Glomerular endothelial cell (primary cell): ENCODE data around the gene EDARADD. TPM values are rescaled to one million over a fixed set of nuclear protein-coding genes. Genes with fewer than 3 reads are reported as not detected.

Experiments used
- DNase-seq: peaks from one replicate; pipeline ENCODE4 v3.0.0-alpha.2; 2011; ENCODE audit warnings: low read depth, low spot score; ENCODE audit errors: extremely low read depth
- total RNA-seq: library from RNA; depleted of rRNA; stranded (reverse); fragments of >200 nt; gene quantifications from 2 replicates; pipeline ENCODE4 v1.2.3, GENCODE V29; 2015

Gene EDARADD
- total RNA-seq, 1 donor from 2014 or later, result not detected

DNA sequence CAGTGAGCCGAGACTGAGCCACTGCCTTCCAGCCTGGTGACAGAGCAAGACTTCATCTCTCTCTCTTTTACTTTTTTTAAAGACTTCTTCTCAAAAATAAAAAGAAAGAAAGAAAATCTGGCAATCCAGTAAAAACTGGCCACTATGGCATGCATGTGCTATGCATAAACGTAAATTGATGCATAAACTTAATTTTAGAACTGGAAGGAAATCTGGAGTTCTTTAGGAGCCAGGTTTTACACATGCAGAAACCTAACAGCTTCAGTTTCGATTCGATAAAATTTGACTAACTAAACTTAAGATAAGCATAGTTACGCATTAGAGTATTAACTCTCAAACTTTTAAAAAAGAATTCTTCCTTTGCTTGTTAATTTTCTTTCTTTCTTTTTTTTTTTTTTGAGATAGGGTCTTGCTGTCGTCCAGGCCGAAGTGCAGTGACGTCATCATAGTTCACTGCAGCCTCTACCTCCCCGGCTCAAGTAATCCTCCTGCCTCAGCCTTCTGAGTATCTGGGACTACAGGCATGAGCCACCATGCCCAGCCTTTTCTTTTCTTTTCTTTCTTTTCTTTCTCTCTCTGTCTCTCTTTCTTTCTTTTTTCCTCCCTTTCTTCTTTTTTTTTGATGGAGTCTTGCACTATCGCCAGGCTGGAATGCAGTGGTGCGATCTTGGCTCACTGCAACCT, 117.8 kb downstream of the EDARADD start:
- no peak for DNase-seq

DNA sequence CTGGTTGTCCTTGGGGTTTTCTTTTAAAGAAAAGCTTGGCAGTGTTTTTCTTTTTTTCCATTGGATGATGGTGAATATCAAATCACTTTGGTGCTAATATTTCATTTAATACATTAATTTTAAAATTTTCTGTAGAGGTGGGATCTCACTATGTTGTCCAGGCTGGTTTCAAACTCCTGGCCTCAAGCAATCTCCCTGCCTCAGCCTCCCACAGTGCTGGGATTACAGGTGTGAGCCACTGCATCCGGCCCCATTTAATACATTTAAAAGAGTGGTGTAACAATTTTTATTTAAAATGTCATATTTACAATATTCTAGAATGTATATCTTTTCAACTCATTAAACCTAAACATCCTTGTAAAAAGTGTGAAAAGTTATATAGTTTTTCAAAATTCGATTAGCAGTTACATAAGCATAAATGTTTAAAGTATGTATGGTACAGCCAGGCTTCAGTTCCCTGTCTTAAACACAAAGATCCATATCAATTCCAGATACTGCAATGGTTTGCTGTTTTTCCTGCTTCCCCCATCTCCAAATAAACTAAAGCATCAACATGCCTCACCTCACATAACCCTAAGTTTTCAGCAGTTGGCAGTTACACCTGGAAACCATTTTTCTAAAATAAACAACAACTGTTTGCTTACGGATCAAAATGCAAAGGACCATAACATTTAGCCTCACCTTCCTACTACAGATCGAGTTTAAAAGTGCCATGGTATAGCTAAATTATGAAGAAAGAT, 120.8 kb downstream of the EDARADD start:
- DNase-seq, result no peak

DNA sequence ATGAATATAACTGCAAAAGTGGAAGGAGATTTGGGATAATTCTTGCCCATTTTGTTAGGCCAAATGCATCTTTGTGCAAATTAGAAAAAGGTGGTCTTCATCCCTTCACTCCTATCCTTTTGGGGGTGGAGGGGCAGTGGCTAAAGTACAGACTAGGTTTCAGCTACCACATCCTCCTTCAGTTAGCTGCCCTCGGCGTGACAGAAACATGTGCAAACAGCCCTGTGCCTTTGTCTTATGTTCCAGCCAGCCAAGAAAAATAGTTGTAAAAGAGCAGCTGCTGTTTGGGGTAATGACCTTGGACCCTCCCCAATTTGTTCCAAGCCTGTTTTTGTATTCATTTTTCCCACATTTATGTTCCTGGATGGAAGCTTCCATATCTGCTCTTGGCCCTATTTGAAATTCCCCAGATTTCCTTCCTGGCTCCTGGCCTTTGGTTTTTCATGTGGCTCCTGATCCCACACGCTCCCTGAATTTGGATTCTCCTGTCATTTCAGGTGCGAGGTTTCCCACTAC, 121.4 kb downstream of the EDARADD start:
- no peak for DNase-seq

DNA sequence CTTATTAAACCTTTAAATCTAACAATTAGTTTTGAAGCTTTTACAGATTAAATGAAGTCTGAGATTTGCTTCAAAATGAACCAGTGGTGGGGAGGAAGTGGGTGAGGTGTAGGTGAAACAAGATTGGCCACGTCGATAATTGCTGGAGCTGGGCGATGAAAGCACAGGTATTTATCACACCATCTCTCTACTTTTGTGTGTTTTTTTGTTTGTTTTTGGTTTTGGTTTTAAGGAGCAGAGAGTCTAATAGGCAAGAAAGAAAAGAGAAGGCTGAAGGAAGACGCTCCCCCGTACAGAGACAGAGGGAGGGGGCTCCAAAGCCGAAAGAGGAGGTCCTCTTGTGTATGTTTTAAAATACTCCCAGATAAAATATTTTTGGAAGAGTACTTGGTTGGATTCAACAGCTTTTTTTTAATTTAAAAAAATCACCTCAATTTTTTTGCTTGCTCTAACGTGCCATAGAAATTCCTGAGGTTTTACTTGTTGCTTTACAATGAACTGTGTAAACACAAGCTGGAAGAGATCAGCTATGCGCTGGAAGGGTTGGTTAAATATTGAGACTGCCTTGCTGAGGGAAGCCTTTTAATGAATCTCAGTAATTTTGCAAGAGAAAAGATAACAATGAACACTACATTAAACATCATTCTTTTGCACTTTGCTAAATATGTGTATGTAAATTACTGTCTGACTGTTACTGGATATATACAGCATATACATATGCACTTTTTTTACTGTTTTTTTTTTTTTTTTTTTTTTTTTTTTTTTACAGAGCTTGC, 123.0 kb downstream of the EDARADD start:
- no peak for DNase-seq

DNA sequence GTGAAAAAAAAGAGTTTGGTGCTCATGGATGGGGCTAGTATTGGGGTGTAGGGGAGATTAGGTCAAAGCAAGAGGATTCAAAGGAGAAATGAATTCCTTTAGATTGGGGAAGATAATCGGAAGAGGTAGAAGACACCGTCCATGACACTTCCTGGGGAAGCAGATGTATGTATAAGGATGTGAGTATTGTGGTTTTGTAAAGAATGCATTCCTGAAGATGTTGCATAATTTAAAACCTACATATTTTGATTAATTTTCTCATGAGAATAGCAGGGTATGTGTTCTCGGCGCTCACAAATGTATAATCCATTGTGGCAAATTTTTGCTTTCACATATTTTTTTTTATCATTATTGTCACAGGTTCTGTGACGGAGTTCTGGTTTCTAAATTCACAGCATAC, 124.2 kb downstream of the EDARADD start:
- DNase-seq, result no peak

DNA sequence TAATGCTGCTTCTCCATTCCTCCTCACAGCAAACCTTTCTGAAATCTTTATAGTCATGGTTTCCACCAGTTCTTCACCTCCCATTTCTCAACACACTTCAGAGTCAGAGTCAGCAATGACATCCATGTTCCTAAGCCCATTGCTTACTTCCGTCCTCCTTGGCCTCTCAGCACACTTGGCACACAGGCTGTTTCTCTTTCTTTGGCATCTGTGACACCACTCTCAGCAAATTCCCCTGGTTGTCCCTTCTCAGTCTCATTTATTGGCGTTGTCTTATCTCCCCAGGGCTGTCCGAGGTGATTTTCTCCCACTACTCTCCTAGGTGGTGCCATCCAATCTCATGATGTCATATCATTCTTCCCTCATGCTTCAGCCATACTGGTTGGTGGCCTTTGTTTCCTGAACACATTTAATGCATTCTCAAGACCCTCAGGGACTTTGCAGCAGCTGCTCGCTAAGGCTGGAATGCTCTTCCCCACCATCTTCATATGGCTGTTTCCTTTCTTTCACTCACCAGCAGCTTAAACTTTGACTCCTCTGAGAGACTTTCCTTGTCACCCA, 126.4 kb downstream of the EDARADD start:
- no peak for DNase-seq

DNA sequence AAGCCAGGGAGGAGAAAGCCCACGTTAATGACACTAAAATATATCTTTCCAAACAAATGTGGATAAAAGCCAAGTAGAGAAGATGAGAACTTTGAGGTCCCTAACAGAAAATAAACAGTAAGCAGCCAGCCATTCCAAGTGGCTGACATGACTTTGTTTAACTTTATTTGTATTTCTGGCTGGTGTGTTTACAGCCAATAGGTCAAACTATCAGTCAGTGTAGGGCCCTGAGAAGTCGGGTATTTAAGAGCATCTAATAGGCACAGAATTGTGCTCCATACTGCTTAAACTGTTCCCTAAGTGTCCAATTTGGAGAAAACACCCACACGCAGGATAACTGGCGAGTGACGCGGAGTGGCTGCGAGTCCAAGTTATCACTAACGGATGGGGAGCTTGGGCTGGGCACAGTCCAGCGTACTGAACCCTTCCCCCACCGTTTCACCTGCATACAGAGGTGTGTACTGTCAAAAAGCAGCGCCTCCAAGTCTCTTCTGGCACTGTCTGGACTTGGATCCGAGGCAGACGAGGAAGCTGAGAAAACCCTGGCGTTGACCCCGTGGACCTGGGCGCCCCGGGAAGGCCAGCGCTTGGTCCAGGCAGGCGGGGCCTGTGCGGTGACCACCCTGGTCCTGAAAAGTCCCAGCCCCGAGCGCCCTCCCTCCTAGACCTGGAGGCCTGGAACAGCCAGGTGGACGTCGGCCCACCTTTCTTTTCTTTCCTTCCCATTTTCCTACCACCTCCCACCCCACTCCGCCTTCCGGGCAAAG, 129.0 kb downstream of the EDARADD start:
- DNase-seq, result no peak

DNA sequence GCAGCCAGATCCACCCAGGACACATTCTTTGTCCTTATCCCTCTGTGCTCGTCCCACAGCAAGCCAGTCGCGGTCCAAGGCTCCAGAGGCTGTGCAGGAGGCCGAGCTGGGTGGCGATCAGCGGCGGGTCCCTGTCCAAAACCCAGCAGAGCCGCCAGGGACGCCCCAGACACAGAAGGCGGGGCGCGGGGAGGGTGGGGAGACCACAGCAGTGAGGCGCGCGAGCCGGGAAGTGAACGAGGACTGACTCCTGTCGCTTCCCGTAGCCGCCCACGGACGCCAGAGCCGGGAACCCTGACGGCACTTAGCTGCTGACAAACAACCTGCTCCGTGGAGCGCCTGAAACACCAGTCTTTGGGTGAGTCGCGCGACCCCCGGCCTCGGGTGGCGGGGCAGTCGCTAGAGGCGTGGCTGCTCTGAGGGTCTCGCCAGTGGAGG, 129.6 kb downstream of the EDARADD start, which contains the start of gene LGALS8:
Gene LGALS8 (plus strand): TSS at position 279 of the 438 bp plus-strand sequence. CDS start 2,089 bp downstream, outside the sequence.
- DNase-seq, result peak; percentile 25

DNA sequence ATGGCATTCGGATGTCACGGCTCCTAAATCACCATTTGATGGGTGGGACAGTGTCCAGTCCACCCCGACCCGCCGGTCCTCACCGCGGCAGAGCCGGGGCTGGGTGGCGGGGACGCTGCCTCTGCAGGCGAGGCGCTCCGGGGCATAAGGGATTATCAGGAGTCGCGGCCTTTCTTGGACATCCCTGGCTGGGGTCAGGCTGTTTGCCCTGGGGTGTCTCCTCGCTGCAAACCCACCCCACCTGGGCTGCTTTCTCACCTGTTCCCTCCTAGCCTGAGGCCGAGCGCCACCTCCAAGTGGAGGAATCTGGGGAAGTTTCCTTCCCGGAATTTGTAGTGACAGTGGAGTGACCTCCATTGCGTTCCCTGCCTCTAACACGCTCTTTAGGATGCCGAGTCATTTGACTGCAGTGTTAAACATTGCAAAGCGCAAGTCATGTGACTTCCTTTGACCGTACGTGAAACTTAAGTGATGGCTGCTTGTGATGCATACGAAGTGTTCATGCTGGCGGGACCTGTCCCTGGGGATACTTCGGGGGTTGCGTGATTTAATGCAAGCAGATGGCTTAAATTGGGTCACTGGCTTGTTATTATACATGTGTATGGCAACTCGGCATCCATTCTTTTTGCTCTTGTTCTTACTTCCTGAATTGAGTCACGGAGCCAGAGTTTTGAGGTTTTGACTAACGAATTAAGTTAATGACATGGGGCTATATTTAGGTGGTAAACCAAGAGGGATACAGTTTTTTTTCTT, 130.2 kb downstream of the EDARADD start:
- peak; percentile 45 for DNase-seq

DNA sequence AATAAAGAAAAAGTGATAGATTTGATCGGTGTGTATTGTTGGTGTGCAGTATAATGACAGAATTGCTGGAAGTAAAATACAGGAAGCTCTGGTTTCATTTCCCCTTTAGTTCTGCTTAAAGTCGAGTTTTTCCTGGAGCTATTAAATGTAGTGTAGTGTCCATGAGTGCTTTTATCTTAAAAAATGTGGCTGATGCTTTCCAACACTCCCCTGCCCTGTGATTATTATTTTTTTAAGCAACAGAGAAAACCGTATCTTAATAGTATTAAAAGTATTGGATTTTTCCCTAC, 130.8 kb downstream of the EDARADD start:
- no peak for DNase-seq

DNA sequence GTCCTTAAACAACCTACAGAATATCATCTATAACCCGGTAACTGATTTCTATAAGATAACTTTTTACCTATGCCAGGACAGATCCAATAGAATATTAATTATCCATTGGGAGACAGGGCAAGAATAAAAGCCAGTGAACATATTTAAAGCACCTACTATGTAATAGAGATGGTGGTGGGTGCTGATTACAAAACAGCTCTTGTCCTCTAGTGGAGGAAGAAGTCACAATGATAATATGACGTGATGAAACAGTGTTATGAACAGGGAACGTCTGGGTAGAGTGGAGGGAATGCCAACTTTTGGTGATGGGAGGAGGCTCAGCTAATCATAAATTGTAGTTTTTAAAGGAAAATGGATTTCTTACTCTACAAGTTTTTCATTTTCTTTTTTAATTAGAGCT, 132.0 kb downstream of the EDARADD start:
- DNase-seq, result no peak

DNA sequence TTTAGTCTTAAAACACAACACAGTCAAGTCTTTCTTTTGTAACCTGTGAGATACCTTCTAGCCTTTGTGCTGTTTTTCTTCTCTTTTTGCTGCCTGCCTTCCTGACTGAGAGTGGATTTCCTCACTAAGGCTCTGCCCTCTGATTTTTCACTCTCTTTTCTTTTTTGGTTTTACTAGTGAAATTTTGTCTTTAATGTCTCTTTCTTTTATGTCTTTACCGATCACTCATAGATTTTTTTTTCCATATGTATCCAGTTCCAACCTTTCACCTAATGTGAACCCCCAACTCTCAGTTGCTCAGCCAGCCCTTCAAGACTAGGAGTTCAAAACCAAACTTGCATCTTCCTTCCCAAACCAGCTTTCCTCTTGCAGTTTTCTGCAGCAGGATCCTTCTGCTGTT, 136.2 kb downstream of the EDARADD start:
- DNase-seq, result no peak

DNA sequence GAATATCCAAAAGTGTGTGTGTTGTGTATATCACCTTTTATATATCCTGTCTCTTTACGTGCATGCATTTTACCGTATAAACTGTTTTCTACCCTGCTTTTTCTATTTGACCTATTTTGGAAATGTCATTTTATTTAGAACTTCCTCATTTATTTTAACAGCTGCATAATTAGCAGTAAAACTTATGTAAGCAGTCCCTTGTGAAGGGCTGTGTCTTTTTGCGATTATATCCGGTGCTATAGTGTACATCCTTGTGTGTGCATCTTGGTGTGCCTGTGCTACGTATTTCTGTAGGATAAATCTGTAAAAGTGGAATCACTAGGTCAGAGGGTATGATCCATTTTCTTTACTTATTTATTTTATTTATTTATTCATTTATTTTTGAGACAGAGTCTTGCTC, 136.9 kb downstream of the EDARADD start:
- no peak for DNase-seq

DNA sequence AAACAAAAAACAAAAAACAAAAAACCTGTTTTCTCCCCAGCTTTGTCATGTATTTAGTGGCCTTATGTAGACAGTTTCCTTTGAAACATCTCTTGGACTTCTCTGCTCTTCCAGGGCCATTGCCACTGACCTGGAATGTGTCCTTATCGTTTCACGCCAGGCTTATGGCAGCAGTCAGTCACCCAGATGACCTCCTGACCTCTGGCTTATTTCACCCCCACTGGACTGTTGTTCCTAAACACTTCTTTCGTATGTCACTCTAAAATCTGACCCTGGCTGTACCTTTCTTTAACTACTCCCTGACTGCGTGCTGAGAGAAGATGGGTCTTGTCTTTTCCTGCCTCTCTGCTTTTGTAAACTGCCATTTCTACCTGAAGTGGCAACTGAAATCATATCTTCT, 138.8 kb downstream of the EDARADD start:
- no peak for DNase-seq

DNA sequence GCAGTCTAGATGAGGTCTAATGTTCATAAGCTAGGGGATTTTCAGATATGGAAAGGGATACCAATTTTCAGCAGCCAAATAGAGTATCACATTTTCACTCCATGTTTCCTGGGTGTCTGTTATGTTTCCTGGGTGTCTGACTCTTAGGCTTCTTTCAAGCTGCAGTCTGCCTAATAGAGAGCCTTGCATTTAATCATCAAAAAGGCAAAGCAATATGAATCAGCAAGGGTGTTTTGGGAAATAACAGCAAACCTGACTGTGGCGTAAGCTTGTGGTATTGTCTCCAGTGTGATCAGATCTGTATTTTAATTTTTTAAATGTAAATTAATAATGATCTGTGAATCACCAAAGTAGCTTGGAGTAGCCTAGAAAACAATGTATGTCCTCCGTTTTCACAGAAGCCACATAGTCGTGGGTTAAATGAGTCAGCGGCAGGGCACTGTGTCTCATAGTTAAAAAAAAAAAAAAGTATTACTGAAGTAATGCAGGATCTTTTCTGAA, 140.1 kb downstream of the EDARADD start:
- DNase-seq, result peak; percentile 16
